Fibroblast of mammary gland (primary cell): ENCODE measurements around the gene ASAH2.

ENCODE experiments used
- DNase-seq: peaks from one replicate; pipeline ENCODE4 v3.0.0-alpha.2; 2010; ENCODE audit warnings: low read depth
- H3K4me3 ChIP-seq: 2 replicates; pipeline ENCODE4 v1.5.1; 2011; ENCODE audit warnings: low read depth, mild to moderate bottlenecking, low read length, moderate library complexity; ENCODE audit not compliant: control insufficient read depth
- TF ChIP-seq, protein P1 (sequence below): conservative IDR thresholded peaks from 2 replicates; pipeline ENCODE4 v1.5.1; 2011; ENCODE audit warnings: low read depth, low read length, inconsistent platforms; ENCODE audit not compliant: control insufficient read depth, insufficient read depth

ASAH2 gene

GRCh38 chr10:50251394-50251793, at the start of gene ASAH2:
Gene ASAH2 (minus strand): TSS chr10:50251516. CDS start chr10:50248610, 2,906 bp downstream.
- DNase-seq = no peak
- no peak within 1 kb of the TSS for H3K4me3 ChIP-seq
- TF ChIP-seq, protein P1, sequence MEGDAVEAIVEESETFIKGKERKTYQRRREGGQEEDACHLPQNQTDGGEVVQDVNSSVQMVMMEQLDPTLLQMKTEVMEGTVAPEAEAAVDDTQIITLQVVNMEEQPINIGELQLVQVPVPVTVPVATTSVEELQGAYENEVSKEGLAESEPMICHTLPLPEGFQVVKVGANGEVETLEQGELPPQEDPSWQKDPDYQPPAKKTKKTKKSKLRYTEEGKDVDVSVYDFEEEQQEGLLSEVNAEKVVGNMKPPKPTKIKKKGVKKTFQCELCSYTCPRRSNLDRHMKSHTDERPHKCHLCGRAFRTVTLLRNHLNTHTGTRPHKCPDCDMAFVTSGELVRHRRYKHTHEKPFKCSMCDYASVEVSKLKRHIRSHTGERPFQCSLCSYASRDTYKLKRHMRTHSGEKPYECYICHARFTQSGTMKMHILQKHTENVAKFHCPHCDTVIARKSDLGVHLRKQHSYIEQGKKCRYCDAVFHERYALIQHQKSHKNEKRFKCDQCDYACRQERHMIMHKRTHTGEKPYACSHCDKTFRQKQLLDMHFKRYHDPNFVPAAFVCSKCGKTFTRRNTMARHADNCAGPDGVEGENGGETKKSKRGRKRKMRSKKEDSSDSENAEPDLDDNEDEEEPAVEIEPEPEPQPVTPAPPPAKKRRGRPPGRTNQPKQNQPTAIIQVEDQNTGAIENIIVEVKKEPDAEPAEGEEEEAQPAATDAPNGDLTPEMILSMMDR = no peak

DNA sequence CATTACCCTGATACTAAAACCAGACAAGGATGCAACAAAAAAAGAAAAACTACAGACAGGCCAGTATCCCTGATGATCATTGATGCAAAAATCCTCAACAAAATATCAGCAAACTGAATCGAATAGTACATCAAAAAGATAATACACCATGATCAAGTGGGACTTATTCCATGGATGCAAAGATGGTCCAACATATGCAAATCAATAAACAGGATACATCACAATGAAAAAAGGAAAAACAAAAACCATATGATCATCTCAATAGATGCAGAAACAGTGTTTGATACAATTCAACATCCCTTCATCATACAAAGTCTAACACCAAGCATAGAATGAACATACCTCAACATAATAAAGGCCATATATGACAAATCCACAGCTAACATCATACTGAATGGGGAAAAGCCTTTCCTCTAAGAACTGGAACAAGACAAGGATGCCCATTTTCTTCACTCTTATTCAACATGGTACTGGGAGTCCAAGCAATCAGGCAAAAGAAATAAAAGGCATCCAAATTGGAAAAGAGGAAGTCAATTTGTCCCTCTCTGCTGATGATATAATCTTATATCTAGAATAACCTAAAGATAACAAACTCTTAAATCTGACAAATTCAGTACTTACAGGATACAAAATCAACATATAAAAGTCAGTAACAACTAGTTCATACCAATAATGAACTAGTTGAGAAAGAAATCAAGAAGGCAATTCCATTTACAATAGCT, 48.8 kb upstream of the ASAH2 start:
- DNase-seq = no peak
- H3K4me3 ChIP-seq = no peak overlapping the region
- TF ChIP-seq, protein P1 = no peak

- no peak for DNase-seq
- TF ChIP-seq, protein P1 = no peak
- no peak overlapping the region for H3K4me3 ChIP-seq
Measured at GRCh38 chr10:50295367-50295766, 44.1 kb upstream of the ASAH2 start.

- no peak for DNase-seq
- TF ChIP-seq, protein P1 = no peak
- H3K4me3 ChIP-seq = no peak overlapping the region
Measured at GRCh38 chr10:50294582-50294981, 43.3 kb upstream of the ASAH2 start.

GRCh38 chr10:50293513-50294313, 42.4 kb upstream of the ASAH2 start:
- no peak for DNase-seq
- no peak overlapping the region for H3K4me3 ChIP-seq
- TF ChIP-seq, protein P1 = no peak

- TF ChIP-seq, protein P1 = peak; percentile 58
- DNase-seq = peak; percentile 44
- H3K4me3 ChIP-seq = no peak overlapping the region
Measured at GRCh38 chr10:50291261-50291850, 40.0 kb upstream of the ASAH2 start.
